Measurements from ENCODE around the gene NDOR1.

Gene NDOR1

DNA sequence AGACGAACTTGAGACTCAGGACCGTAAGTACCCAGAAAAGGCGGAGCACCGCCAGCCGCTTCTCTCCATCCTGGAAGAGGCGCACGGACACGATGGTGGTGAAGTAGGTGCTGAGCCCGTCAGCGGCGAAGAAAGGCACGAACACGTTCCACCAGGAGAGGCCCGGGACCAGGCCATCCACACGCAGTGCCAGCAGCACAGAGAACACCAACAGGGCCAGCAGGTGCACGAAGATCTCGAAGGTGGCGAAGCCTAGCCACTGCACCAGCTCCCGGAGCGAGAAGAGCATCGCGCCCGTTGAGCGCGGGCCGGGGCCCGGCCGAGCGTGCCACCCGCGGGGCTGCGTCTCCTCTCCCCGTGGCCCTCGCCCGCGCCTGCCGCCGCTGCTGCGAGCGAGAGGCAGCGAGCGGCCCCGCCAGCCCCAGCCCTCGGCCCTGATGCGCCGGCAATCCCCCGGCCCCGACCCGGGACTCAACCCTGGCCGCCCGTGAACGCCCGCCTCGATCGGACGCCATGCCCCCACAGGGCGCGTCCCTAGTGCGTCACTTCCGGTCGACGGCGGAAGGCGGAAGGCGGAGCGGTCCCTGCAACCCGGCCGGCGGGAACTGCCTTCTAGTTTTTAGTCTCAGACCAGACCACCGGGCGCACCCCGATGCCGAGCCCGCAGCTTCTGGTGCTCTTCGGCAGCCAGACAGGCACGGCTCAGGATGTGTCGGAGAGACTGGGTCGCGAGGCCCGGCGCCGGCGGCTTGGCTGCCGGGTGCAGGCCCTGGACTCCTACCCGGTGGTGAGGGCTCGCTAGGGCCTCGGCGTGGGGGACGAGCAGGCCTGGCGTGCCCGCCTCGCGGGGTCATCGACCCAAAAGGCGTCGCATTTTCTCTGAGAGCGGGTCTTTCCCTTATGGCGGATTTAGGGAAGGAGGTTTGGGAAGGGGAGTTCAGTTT, at the start of gene NDOR1, which contains the start of gene TMEM203:
TSS of gene NDOR1 (plus strand) at position 575 of the 944 bp plus-strand sequence. CDS start at position 653, 78 bp downstream.
TSS of gene TMEM203 (minus strand) at position 523 of the 944 bp plus-strand sequence. CDS start at position 289, 234 bp downstream.
- peak; percentile 33 to 73 for DNase-seq

DNA sequence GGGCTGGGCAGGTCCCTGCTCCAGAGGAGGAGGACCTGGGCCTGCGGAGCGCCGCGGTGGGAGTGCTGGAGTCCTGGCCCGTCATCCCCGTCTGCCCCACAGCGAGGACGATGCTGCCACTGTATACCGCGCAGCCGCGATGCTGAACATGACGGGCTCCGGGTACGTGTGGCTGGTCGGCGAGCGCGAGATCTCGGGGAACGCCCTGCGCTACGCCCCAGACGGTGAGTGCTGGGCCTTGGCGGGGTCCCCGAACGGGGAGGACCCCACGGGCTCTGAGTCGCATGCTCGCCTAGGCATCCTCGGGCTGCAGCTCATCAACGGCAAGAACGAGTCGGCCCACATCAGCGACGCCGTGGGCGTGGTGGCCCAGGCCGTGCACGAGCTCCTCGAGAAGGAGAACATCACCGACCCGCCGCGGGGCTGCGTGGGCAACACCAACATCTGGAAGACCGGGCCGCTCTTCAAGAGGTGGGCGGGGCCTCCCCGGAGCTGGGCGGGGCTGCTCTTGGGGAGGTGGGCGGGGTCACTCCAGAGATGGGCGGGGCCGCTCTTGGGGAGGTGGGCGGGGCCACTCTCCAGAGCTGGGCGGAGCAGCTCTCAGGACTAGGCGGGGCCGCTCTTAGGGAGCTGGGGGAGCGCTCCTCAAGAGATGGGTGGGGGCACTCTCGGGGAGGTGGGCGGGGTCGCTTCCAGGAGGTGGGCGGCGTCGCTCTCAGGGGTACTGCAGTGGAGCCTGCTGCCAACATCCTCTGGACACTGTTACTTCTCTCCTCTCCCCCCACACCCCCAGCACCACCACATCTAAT, 48.7 kb upstream of the NDOR1 start:
- DNase-seq, result no peak

DNA sequence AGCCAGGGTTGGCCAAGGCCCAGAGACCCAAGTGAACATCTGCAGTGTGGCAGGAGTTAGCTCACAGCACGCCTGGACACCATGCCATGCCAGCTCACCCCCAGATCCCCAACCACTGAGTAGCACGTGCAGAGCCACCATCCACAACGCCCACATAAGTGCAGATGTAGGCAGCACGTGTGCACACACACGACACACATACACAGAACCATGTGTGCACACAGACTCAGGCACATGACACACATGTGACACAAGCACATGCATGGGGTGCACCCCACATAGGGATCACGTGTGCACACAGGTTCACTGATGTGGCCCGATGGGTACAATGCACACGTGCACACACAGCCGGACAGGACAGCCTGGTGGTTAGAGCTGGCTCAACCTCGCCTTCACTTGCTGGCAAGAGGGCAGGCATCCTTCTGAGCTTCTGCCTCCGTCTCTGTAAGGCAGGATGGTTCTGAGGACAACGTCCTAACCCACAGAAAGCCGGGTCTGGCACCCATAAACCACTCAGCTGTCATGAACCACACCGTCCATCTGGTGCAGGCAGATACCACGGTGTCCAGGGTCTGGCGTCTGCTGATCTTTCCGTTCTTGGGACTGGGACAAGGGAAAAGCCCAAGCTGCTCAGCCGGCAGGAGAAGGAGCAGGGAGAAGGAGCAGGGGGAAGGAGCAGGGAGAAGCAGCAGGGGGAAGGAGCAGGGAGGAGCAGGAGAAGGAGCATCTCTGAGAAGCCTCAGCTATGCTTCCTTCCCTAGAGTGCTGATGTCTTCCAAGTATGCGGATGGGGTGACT, 47.7 kb upstream of the NDOR1 start:
- no peak for DNase-seq

DNA sequence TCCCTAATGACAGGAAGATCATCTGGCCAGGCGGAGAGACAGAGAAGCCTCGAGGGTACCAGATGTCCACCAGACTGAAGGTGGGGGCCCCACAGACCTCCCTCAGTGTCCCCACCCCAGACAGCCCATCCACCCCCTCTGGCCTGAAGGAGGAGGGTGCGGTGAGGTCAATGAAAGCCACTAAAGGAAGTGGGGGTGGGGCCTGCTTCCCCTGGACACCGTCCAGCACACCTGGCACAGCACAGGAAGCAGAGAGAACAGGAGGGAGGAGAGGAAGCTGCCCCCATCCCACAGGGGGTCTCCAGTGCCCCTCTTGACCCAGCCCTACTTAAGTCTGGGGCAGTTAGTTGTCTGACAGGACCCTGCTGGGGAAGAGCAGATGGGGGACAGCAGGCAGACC, 46.9 kb upstream of the NDOR1 start:
- DNase-seq, result no peak

DNA sequence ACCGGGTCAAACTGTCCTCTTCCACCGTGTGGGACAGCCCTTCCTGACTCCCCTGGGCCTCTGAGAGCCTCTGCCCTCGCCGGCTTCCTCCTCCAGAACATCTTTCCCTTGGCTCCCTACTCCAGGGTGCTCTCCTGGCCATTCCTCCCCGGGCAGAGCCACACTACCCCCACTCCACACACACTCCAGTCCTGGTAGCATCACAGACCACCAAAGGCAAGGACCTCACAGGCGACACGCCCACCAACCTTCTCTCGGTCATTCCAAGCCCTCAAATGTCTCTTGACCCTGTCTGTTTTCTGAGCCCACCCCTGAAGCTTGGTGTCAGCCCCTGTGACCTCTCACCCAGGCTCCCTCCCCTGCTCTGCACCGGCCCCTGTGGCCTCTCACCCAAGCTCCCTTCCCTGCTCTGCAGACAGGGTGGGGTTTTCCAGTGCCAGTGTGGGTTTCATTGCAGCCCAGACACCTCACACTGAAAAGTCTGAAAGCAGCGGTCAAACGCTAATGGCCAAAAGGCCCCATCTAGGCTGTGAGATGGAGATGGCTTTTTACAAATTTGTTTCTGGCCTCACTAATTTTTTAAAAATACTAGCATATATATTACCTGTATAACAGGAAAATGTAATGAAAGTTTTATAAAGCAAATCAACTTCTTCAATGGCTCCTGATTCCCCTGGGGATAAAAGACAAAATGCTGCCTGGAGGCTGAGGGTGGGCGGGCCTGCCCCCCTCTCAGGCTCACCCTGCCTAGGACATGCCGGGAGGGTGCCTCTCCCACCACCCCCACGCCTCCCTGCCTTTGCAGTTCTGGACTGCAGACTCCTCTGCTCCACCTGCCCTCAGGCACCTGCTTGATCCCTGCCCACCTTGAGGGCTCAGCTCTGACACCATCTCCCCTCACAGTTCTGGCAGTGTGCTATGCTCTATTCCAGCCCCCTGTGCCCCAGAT, 46.1 kb upstream of the NDOR1 start:
- DNase-seq, result no peak

DNA sequence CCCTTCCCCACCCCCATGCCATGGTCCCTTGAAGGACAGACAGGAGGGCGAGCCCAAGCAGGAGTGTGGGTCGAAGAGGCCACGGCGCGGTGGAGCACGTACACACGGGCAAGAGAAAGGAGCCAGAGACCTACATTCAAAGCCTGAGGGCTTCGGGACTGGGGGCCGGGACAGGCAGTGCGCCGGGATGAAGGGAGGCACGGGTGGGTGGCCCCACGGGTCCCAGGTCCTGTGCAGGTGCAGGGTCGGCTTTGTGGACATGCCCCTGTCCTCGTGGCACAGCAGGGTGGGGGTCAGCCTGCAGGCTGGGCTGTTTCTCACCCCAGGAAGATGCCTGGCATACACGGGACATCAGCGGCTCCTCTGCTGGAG, 45.5 kb upstream of the NDOR1 start:
- no peak for DNase-seq

DNA sequence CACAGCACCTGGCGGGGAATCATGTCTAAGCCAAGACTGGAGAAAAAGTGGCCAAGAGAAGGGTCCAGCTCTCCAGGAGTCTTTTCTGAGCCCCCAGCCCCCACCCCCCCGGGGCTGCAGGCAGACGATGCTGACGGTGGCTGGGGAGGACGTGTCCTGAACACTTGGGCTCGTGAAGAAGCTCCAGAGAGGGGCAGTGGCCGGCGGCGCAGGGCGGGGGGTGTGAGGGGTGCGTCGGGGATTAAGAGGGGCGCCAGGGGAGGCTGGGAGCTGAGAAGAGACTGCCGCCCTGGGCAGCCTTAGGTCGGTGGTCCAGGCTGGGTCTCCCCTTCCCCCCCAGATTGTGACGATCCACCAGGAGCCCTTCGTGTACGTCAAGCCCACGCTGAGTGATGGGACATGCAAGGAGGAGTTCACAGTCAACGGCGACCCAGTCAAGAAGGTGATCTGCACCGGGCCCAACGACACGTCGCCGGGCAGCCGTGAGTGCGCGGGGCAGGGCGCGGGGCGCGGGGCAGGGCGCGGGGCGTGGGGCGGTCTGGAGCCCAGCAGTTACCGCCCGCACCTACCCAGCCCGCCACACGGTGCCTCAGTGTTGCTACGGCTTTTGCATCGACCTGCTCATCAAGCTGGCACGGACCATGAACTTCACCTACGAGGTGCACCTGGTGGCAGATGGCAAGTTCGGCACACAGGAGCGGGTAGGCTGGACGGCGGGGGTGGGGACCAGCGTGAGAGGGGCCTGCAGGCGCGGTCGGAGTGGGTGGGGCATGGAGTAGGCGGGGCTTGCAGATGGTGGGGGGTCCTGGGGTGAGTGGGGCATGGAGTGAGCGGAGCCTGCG, 44.6 kb upstream of the NDOR1 start:
- DNase-seq, result no peak

DNA sequence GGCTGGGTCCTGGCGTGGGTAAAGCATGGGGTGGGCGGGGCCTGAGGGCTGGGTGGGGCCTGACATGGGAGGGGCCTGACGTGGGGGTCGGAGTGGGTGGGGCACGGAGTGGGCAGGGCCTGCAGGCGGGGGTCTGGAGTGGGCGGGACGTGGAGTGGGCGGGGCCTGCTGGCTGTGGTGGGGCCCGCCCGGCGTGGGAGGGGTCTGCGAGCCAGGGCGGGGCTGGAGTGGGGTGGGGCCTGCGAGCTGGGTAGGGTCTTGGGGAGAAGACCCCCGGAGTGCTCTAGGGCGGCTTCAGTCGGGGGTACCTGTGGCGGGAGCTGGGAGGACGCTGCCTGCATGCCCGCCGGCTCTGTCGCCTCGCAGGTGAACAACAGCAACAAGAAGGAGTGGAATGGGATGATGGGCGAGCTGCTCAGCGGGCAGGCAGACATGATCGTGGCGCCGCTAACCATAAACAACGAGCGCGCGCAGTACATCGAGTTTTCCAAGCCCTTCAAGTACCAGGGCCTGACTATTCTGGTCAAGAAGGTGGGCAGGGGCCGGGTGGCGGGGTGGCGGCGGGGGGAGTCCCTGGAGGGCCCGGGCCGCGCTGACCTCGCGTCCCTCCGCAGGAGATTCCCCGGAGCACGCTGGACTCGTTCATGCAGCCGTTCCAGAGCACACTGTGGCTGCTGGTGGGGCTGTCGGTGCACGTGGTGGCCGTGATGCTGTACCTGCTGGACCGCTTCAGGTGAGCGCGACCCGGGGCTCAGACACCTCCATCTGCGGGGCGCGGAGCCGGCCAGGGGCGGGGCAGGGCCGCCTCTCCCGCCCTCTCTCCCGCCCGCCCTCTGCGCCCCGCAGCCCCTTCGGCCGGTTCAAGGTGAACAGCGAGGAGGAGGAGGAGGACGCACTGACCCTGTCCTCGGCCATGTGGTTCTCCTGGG, 43.7 kb upstream of the NDOR1 start:
- no peak for DNase-seq

DNA sequence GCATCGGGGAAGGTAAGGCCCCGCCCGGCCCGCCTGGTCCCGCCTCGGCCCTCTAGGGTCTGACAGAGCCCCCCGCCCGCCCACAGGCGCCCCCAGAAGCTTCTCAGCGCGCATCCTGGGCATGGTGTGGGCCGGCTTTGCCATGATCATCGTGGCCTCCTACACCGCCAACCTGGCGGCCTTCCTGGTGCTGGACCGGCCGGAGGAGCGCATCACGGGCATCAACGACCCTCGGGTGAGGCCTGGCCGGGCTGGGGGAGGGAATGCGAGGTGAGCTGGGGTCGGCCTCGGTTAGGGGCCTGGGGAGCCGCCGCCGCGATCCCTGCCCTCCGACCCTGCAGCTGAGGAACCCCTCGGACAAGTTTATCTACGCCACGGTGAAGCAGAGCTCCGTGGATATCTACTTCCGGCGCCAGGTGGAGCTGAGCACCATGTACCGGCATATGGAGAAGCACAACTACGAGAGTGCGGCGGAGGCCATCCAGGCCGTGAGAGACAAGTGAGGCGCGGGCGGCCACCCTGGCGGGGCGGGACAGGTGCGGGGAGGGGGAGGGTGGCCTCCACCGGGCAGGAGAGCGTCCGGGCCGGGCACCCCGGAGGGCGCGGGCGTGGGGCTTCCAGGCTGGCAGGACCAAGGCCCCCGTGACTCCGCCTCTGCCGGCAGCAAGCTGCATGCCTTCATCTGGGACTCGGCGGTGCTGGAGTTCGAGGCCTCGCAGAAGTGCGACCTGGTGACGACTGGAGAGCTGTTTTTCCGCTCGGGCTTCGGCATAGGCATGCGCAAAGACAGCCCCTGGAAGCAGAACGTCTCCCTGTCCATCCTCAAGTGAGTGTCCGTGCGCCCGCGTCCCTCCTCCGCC, 42.8 kb upstream of the NDOR1 start:
- DNase-seq, result no peak

DNA sequence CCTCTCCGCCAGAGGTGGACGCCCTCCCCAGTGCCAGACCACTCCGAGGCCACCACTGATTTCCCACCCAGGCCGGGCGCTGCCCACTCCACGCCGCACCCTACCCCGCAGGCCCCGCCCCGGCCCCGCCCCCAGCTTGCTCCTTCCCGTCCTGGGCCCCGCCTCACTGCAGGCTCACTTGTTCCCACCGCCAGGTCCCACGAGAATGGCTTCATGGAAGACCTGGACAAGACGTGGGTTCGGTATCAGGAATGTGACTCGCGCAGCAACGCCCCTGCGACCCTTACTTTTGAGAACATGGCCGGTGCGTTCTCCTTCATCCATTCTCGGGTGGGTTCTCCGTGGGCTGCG, 42.2 kb upstream of the NDOR1 start:
- no peak for DNase-seq

DNA sequence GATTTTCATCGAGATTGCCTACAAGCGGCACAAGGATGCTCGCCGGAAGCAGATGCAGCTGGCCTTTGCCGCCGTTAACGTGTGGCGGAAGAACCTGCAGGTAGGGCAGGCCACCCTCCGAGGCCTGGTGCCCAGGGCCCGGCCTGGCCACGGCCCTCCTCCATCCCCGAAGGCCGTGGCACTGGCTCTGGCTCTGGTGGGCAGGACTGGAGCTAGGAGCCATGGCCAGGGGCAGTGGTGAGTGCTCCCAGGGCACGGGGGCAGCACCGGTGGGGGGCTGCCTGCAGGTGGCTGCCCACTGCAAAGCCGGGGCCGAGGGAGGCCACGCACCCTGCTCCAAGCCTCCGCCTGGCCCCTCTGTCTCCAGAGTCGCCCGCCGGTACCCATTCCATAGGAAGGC, 41.7 kb upstream of the NDOR1 start:
- no peak for DNase-seq

DNA sequence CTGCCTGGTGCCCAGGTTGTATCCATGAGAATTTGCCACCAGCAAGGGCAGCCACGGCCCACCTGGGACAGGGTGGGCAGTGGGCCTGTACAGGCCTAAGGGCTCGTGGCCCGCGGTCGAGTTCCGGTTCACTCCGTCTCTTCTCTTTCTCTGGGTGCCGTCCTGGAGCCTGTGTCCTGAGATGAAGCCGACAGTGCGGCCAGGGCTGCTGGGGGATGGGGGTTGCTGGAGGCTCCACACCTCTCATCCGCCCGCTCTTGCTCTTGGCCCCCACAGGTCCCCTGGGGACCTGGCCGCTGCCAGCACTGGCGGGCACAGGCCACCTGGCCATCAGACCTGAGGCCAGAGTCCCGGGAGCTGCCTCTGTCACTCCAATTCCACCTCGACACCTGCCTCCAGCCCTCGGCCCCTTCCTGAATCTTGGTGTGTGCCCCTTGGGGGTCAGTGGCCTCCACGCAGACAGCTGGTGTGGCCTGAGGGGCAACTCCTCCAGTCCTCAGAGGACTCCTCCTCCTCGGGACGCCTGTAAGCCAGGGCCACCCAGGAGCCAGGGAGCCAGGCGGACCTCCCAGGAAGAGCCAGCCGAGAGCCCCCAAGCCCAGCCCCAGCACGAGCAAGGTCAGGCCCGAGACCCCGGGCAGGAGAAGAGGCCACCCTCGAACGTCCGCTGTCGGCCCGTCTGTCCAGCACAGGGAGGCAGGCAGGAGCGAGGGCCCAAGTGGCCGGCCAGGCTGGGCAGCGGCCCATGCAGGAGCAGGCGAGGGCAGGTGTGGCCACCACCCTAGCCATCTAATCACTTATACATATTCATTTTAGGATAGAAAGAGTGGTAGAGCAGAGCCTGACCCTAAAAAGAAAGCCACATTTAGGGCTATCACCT, 40.9 kb upstream of the NDOR1 start:
- DNase-seq, result no peak

DNA sequence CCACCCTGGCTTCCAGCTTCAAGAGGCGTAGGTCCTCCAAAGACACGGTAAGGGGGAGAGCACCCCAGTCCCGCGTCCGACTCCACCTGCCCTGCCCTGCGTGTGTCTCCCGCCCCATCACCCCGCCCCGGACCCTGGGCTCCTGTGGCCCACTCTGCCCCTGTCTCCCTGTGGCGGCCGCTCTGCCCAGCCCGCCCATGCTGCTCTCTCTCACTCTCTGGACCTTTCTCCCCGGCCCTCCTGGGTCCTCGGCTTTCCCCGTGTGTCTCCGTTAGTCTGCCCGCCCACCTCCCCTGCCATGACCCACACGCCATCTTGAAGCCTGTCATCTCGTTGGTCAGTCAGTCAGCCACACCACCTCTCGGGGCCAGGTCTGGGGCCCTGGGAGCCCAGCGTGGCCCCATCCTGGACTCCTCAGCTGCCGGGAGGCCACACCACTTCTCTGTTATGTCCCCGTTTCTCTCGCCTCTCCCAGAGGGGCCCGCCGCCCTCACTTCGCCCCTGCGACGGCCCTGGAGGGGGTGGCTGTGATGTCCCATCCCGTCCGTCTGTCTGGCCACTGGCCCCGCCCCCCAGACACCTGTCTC, 40.2 kb upstream of the NDOR1 start:
- DNase-seq, result no peak

DNA sequence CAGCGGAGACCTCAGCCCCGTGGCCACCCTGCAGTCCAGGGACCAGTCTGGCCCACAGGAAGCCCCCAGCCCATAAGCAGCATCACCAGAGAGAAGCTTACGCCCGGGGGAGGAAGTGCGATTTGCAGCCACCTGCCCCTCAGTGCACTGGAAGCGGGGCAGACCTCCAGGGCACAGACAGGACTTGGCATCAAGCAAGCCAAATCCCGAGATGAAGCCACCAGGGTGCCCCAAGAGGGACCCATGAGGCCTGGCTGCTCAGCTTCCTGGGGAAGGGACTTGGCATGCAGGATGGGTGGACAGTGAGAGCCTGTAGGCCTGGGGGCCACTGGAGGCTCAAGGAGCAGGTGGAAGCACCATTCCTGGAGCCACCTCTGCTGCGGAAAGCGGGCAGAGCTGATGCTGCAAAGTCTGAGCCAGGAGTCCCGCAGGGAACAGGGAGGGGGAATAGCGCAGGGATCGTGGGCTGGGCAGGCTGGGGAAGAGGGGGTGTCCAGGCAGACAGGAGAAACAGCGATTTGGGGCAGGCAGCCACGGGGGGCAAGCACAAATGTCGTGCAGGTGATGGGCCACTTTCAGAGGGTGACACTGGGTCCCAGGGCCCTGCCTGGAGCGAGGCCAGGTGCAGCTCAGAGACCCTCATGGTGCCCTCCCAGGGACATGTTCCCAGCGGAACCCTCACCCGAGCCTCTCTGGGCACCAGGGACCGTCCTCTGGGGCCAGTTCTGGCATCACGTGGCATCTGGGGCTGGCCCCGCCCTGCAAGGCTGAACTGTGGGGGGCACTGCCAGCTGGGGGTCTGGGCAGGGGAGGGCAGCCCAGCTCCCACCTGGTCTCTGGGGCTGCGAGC, 38.9 kb upstream of the NDOR1 start:
- DNase-seq, result no peak

DNA sequence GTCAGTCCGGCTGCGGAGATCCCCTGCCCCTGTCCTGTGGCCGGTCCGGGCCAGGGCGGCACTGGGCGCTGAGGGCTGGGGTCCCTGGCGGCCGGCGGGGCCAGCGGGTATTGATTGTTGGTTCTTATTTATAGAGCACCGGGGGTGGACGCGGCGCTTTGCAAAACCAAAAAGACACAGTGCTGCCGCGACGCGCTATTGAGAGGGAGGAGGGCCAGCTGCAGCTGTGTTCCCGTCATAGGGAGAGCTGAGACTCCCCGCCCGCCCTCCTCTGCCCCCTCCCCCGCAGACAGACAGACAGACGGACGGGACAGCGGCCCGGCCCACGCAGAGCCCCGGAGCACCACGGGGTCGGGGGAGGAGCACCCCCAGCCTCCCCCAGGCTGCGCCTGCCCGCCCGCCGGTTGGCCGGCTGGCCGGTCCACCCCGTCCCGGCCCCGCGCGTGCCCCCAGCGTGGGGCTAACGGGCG, 38.2 kb upstream of the NDOR1 start:
- DNase-seq, result no peak

All from NCI-H446 (cell line).